Retinal pigment epithelial cell (primary cell): ENCODE measurements around the gene KLHL2.
A peak's percentile ranks its signal among the peaks of the same experiment; 100 is the strongest.

Experiments used
- DNase-seq: peaks from one replicate; pipeline ENCODE4 v3.0.0-alpha.2; 2010; ENCODE audit warnings: low read depth
- H3K4me3 ChIP-seq: 2 replicates; pipeline ENCODE4 v1.5.1; 2011; ENCODE audit warnings: mild to moderate bottlenecking, low read length, control low read depth, moderate library complexity
- TF ChIP-seq, protein P1 (sequence below): conservative IDR thresholded peaks from 2 replicates; pipeline ENCODE4 v1.5.1; 2011; ENCODE audit warnings: low read depth, low read length, control low read depth, inconsistent platforms

KLHL2 gene

DNA sequence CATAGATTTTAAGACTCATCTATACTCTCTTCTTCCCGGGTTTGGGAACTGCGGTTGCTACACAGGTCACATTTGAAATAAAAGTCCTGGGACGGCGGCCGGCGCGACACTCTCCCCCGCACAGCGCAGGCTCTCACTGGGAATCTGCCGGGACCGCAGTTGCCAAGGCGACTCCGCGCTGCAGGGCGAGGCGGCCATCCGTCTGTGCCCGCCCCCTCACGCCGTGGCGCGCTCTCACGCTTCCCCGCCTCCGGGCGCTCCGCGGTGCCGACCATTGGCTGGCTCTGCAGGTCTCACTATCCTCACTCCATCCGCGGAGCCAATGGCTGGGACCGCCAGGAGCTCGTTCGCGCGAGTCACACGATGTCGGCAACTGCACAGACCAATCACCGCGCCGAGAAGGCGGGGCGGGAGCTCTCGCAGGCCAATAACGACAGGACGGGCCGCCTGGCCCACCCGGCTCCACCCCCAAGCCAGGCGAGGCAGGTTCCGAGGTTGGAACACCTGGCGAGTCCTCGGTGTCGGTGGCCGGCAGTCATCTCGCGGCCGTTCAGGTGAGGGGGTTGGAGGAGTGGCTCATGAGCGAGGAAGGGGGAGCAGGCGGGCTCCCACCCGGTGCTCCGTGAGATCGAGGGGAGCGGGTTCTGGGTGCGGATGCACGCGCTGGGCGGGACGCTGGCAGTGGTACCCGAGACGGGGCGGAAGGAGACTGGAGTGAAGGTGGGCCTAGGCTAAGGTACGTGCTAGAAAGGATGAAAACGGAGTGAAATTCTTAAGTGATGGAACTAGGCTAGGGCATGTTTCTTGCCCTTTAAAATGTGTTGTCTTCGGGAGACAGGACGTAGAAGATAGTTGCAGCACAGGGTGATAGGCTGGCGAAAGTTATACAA lies 120.1 kb downstream of the KLHL2 start, which contains the start of gene MSMO1:
Gene MSMO1 (plus strand): TSS at position 459 of the 890 bp plus-strand sequence. CDS start 5,702 bp downstream, outside the sequence.
- peak; percentile 97 for DNase-seq
- H3K4me3 ChIP-seq, result peak within 1 kb of the TSS; percentile 96
- TF ChIP-seq, protein P1, sequence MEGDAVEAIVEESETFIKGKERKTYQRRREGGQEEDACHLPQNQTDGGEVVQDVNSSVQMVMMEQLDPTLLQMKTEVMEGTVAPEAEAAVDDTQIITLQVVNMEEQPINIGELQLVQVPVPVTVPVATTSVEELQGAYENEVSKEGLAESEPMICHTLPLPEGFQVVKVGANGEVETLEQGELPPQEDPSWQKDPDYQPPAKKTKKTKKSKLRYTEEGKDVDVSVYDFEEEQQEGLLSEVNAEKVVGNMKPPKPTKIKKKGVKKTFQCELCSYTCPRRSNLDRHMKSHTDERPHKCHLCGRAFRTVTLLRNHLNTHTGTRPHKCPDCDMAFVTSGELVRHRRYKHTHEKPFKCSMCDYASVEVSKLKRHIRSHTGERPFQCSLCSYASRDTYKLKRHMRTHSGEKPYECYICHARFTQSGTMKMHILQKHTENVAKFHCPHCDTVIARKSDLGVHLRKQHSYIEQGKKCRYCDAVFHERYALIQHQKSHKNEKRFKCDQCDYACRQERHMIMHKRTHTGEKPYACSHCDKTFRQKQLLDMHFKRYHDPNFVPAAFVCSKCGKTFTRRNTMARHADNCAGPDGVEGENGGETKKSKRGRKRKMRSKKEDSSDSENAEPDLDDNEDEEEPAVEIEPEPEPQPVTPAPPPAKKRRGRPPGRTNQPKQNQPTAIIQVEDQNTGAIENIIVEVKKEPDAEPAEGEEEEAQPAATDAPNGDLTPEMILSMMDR, result no peak

DNA sequence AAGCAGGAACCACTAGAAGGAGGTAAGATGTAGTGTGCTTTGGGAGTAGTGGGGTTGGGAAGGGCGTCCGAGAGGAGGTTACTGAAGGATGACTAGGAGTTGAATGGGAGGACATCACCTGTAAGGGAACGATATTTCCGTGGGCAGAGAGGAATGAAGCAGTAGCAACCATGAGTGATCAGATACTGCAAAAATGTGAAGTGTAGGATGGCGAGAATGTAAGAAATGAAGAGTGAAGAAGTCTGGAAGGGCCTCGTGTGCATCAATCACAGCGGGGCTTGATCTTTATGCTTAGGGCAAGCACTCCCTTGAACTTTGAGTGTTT lies 120.7 kb downstream of the KLHL2 start:
- TF ChIP-seq, protein P1, result no peak
- DNase-seq, result no peak
- H3K4me3 ChIP-seq, result peak overlapping the region; percentile 96

DNA sequence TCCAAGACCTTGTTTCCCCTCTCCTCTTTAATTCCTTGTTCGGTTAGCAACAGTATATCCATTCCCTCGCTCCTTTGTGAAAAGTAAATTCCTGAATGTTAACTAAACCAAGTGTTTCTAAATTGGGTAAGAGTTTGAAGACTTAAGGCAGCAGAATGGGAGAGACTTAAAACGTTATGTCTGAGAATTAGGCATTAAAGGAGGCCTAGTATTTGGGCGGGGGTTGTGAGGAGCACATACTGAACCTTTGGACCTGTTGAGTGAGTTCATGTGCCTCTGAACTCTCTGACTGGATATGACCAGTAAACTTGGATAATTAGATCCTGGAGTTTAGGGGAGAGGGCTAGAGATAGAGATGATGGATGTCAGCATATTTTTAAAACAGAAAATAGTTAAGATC lies 121.3 kb downstream of the KLHL2 start:
- peak overlapping the region; percentile 96 for H3K4me3 ChIP-seq
- TF ChIP-seq, protein P1, result no peak
- DNase-seq, result no peak

DNA sequence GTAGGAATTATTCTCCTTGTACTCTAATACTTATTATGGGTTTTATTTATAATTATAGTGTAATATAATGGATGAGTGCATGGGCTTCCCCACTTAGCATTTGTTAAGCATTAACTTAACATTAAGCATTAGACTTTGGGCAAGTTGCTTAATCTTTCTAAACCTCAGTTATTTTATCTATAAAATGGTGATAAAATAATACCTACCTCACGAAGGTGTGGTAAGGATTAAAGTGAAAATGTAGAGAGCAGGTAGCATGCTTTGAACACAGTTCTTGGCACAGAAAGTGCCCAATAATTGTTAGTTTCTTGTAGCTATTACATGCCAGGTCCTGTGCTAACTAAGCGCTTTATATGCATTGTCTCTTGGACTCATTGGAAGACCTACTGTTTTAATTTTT lies 122.7 kb downstream of the KLHL2 start:
- H3K4me3 ChIP-seq, result peak overlapping the region; percentile 96
- DNase-seq, result no peak
- TF ChIP-seq, protein P1, result no peak

DNA sequence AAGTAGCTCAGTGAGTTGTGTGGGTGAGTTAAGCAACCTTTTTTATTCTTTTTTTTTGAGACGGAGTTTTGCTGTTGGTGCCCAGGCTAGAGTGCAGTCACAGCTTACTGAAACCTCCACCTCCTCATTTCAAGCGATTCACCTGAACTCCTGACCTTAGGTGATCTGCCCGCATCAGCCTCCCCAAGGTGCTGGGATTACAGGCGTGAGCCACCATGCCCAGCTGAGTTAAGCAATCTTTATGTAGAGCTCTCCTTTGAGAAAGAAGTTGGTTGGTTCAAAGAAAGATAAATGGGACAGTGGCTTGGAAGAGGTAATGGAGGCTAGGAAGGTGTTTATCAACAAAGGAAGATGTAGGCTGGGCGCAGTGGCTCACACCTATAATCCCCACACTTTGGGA lies 123.3 kb downstream of the KLHL2 start:
- DNase-seq, result no peak
- peak overlapping the region; percentile 96 for H3K4me3 ChIP-seq
- TF ChIP-seq, protein P1, result no peak

DNA sequence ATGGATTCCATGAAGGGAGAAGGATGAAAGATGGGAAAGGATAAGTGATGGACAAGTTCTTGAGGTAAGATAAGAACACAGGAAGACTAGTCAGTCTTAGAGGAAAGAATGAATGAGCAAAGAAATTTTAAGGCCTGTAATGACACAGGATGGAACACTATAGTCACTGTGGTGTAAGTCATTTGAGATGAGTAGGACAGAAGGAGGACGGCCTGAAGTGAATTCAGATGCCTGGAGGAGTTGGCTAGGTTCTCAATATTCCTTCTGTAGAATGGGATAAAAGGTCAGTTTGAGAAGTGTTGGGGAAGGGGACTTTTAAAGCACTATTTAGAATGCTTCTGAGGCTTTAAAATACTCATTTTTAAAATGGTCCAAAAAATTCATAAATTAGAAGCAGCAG lies 124.0 kb downstream of the KLHL2 start:
- H3K4me3 ChIP-seq, result peak overlapping the region; percentile 96
- no peak for DNase-seq
- TF ChIP-seq, protein P1, result no peak

DNA sequence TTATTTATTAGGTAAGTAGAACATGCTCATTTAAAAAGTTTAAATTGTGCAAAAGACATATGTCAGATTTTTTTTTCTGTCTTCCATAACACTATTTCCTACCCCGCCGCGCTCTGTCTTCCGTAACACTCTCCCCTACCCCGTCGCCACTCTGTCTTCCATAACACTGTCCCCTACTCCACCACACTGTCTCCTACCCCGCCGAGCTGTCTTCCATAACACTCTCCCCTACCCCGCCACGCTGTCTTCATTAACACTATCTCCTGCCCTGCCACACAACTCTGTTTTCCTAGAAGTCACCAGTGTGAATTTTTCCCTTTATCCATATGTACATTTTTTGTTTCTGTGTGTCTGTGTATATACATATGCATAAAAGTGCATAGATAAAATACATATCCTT lies 124.5 kb downstream of the KLHL2 start:
- H3K4me3 ChIP-seq, result peak overlapping the region; percentile 96
- TF ChIP-seq, protein P1, result no peak
- DNase-seq, result no peak
